Gastrocnemius medialis (tissue), 4 donors: ENCODE results near the gene POLR1H. TPM values are rescaled to one million over a fixed set of nuclear protein-coding genes. Genes with fewer than 3 reads are reported as not detected.

Experiments
- ATAC-seq, 2 donors: fragments of 150-250 bp; one replicate each; pipeline ENCODE4 v1.9.1; 2016
- DNase-seq, 2 donors: peaks; one replicate each; pipeline ENCODE4 v3.0.0-alpha.2; 2019
- H3K27ac ChIP-seq, 4 donors: fragments of 200-600 bp; sonication (generic); 1 replicate in 1 of 4; 2 replicates in 3 of 4; pipeline ENCODE4 v1.5.1; 2016 to 2018; ENCODE audit warnings: mild to moderate bottlenecking in 2 of 4, moderate library complexity in 1 of 4
- H3K27me3 ChIP-seq, 3 donors: fragments of 200-600 bp; sonication (generic) in 2 of 3; 1 replicate in 1 of 3; 2 replicates in 2 of 3; pipeline versions ENCODE4 v1.5.1 to v1.6.0; 2016 to 2019; ENCODE audit warnings: mild to moderate bottlenecking in 1 of 3, moderate library complexity in 1 of 3
- H3K36me3 ChIP-seq, 2 donors: fragments of 200-600 bp; sonication (generic) in 1 of 2; one replicate each; pipeline ENCODE4 v1.5.1; 2017 to 2018
- H3K4me1 ChIP-seq, 2 donors: fragments of 200-600 bp; sonication (generic) in 1 of 2; one replicate each; pipeline ENCODE4 v1.5.1; 2016 to 2017; ENCODE audit warnings: mild to moderate bottlenecking in 2 of 2
- H3K4me3 ChIP-seq, 4 donors: fragments of 200-600 bp; sonication (generic) in 3 of 4; 1 replicate in 1 of 4; 2 replicates in 3 of 4; pipeline ENCODE4 v1.5.1; 2016 to 2019; ENCODE audit warnings: mild to moderate bottlenecking in 2 of 4
- H3K9me3 ChIP-seq, 3 donors: fragments of 200-600 bp; sonication (generic) in 2 of 3; 1 replicate in 1 of 3; 2 replicates in 2 of 3; pipeline ENCODE4 v1.5.1; 2016 to 2019
- POLR2A ChIP-seq, 2 donors: fragments of 450-650 bp; IDR thresholded peaks; one replicate each; pipeline ENCODE4 v1.6.1; 2017; ENCODE audit warnings: antibody characterized with exemption in 2 of 2, mild to moderate bottlenecking in 2 of 2, moderate library complexity in 2 of 2
- in situ Hi-C, 4 donors: fragments of 200-750 bp; cut with MboI; loops; one replicate each; pipeline versions ENCODE4 v1.15.0 to v1.8.0; 2017; ENCODE audit warnings: low sequenced_read_pairs in 4 of 4
- intact Hi-C: fragments of 100-400 bp; cut with DNase I; formaldehyde crosslinking; loops from one replicate; pipeline ENCODE4 v1.15.1; 2023; ENCODE audit warnings: low total_unique reads
- total RNA-seq, 4 donors: library from RNA; depleted of rRNA; stranded (reverse); fragments of >200 nt; gene quantifications; one replicate each; pipeline versions ENCODE4 v1.1.0 to v1.2.3, GENCODE V29; 2016
- TF ChIP-seq, protein P1 (sequence below), 5 experiments: fragments of 450-650 bp in 3 of 5; fragments of 200-600 bp in 2 of 5; sonication (generic) in 2 of 5; IDR thresholded peaks in 4 of 5; conservative IDR thresholded peaks in 1 of 5; 1 replicate in 4 of 5; 2 replicates in 1 of 5; pipeline ENCODE4 v1.5.1; 2016 to 2019; ENCODE audit warnings: antibody characterized with exemption in 5 of 5, mild to moderate bottlenecking in 3 of 5, moderate library complexity in 3 of 5

POLR1H gene
- total RNA-seq, 4 donors from 2014 or later, result 23.8 to 41.6 (median 27.9) TPM

DNA sequence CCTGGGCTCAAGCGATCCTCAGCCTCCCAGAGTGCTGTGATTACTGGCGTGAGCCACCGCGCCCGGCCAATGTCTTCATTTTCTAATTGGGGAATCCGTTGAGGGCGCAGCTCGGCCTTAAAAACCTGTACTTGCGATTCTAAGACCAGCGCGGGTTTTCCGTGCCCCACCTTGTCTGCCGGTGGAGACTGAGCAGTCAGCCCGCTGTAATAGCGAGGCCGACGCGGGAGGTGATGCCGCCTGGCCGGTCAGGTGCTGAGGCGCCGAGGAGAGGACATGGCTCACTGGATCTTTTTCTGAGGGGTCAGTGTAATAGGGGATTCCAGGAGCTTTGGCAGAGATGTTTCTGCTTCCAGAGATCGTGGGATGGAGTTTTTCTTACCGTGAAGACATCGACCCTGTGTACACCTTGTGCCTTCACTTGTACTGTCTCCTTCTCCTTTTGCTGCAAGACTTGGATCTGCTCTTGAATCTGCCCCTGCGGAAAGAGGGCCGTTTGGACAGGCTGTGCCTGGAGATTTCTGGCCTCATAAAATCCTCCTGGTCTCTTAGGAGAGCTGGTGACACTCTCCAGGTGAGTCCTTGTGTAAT is 50.3 kb downstream of the POLR1H start:
- Histone ChIP-seq H3K4me3 (no peak overlapping the region), H3K36me3 (no peaks in the 10 kb centered on the region), H3K4me1 (no peaks in the 10 kb centered on the region), H3K27me3 (peaks cover 24 to 34% (median 32%) of the 10 kb centered on the region in 3 donors), H3K27ac (no peak overlapping the region), H3K9me3 (no peaks in the 10 kb centered on the region)
- intact Hi-C loops (no loop called here), in situ Hi-C loops (no loop called here)
- no peak for TF ChIP-seq POLR2A (IDR thresholded peaks at IDR 0.05)
- TF ChIP-seq, protein P1, sequence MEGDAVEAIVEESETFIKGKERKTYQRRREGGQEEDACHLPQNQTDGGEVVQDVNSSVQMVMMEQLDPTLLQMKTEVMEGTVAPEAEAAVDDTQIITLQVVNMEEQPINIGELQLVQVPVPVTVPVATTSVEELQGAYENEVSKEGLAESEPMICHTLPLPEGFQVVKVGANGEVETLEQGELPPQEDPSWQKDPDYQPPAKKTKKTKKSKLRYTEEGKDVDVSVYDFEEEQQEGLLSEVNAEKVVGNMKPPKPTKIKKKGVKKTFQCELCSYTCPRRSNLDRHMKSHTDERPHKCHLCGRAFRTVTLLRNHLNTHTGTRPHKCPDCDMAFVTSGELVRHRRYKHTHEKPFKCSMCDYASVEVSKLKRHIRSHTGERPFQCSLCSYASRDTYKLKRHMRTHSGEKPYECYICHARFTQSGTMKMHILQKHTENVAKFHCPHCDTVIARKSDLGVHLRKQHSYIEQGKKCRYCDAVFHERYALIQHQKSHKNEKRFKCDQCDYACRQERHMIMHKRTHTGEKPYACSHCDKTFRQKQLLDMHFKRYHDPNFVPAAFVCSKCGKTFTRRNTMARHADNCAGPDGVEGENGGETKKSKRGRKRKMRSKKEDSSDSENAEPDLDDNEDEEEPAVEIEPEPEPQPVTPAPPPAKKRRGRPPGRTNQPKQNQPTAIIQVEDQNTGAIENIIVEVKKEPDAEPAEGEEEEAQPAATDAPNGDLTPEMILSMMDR (IDR thresholded peaks at IDR 0.05 in 4 of 5, conservative IDR thresholded peaks at IDR 0.05 in 1 of 5), result no peak
- DNase-seq (no peak), ATAC-seq (no peak)

DNA sequence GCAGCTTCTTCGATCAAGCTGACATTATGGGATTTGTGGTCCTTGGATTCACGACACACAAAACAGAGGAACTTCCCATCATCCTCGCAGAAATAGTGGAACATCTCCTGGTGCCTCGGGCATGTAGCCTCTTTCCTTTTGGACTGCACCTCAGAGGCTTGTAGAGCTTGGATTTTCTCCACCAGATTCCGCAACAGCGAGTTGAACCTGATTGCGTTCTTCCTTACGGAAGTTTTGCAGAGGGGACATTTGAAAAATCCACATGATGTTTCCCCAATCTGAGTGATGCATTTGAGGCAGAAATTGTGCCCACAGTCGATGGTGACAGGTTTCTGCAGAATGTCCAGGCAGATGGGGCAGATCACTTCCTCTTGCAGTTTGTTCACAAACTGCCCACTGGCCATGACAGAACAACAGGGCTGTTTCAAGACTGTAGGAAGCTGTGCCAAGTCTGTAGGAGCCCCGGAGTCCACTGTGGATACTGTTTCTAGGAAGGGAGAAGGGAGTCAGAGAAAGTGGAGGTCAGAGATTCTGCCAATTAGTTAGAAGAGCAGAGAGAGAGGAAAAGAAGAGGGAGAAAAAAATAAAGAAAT is 51.4 kb downstream of the POLR1H start:
- H3K27me3 ChIP-seq, result peaks cover 24 to 31% (median 31%) of the 10 kb centered on the region in 3 donors
- intact Hi-C loops, result no loop called here
- in situ Hi-C loops, result no loop called here

DNA sequence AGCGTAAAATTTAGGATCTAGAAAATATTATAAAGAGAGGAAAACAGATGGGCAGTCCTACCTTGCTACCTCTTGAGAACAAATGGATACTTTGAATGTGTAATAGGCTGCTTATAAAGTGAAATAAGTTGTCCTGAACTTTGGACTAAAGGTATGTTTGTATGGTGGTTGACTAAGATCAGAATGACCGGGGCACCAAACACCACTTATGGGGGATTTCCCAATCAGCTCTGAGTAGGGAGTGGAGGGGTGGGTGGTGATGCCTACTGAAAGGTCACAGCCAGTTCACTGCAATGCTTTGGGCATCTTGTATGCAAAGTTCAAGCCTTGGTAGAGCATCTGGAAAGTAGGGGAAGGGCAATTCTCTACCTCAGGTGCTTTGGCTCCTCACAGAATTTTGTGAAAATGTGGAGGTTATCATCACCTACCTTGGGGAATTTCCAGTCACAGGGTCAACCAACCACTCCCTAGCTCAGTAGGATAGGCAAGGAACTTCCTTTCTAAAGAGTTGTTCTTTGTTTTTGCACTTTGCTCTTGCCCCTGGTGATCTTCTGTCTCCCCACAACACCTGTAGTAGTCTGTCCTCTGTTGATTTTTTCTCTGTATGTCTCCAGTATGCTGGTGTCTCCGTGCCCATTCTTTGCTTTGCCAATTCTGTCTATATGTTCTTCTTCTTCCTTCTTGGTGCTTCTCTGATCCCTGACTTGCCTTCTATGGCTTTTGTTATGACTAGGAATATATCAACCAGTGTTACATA is 52.1 kb downstream of the POLR1H start, which contains the start of gene TRIM31:
Gene TRIM31 (minus strand): TSS at position 88 of the 757 bp plus-strand sequence. CDS start 285 bp downstream, outside the sequence.
- Histone ChIP-seq H3K36me3 (no peaks in the 10 kb centered on the region), H3K4me1 (no peaks in the 10 kb centered on the region), H3K27ac (no peak within 1 kb of the TSS), H3K9me3 (no peaks in the 10 kb centered on the region), H3K27me3 (peaks cover 24 to 31% (median 26%) of the 10 kb centered on the region in 3 donors), H3K4me3 (no peak within 1 kb of the TSS)
- in situ Hi-C loops (no loop called here), intact Hi-C loops (no loop called here)
- ATAC-seq (no peak), DNase-seq (no peak)
- TF ChIP-seq, protein P1 (IDR thresholded peaks at IDR 0.05 in 4 of 5, conservative IDR thresholded peaks at IDR 0.05 in 1 of 5), result no peak
- TF ChIP-seq POLR2A (IDR thresholded peaks at IDR 0.05), result no peak

More for the DNA sequence above, 51.4 kb downstream of the POLR1H start:
- H3K36me3 ChIP-seq, result no peaks in the 10 kb centered on the region
- ATAC-seq, result no peak
- no peak for TF ChIP-seq POLR2A (IDR thresholded peaks at IDR 0.05)
- TF ChIP-seq, protein P1 (IDR thresholded peaks at IDR 0.05 in 4 of 5, conservative IDR thresholded peaks at IDR 0.05 in 1 of 5), result no peak
- no peaks in the 10 kb centered on the region for H3K4me1 ChIP-seq
- H3K4me3 ChIP-seq, result no peak overlapping the region
- DNase-seq, result no peak
- no peak overlapping the region for H3K27ac ChIP-seq
- no peaks in the 10 kb centered on the region for H3K9me3 ChIP-seq

DNA sequence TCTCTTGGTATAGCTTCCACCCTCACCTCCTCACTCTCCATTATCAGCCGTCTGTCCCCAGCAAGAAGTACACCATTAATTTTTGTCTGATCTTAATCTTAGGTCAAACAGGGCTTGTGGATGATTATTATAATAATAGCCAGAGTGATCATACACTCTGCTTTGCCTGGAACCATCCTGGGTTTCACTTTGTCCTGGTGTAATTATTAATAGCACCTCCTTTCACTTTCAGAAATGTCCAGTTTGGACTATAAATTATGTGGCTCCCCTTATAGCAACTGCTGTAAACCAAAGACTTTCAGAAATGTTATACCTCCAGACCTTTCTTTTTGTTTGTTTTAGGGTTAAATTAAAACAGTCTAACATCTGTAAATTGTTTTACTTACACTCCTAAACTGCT is 52.8 kb downstream of the POLR1H start:
- H3K27me3 ChIP-seq, result peaks cover 24 to 31% (median 26%) of the 10 kb centered on the region in 3 donors
- H3K4me1 ChIP-seq, result no peaks in the 10 kb centered on the region
- no peak for ATAC-seq
- in situ Hi-C loops, result no loop called here
- no peak for DNase-seq
- H3K4me3 ChIP-seq, result no peak overlapping the region
- no peak for TF ChIP-seq POLR2A (IDR thresholded peaks at IDR 0.05)
- H3K36me3 ChIP-seq, result no peaks in the 10 kb centered on the region
- intact Hi-C loops, result no loop called here
- H3K9me3 ChIP-seq, result no peaks in the 10 kb centered on the region
- H3K27ac ChIP-seq, result no peak overlapping the region

Other genes with a start within 250 kb of the POLR1H start
- not detected for gene HLA-G, start 233.4 kb upstream of the POLR1H start, total RNA-seq
- 100 to 1,000 TPM; 149 to 161 (median 154) TPM for gene HLA-A, start 118.7 kb upstream of the POLR1H start, total RNA-seq
- 10 to 100 TPM; 34.0 to 72.4 (median 49.9) TPM for gene PPP1R11, start 5.9 kb downstream of the POLR1H start, total RNA-seq
- gene RNF39, start 14.5 kb downstream of the POLR1H start, total RNA-seq, result not detected
- gene TRIM31, start 51.8 kb downstream of the POLR1H start, total RNA-seq, result under 1 TPM in 1 of 4 donors, not detected in 3; 0.39 TPM
- gene TRIM40, start 74.9 kb downstream of the POLR1H start, total RNA-seq, result not detected
- not detected for gene TRIM10, start 99.9 kb downstream of the POLR1H start, total RNA-seq
- under 1 TPM in 1 of 4 donors, not detected in 3; 0.12 TPM for gene TRIM15, start 102.3 kb downstream of the POLR1H start, total RNA-seq
- gene TRIM26, start 152.1 kb downstream of the POLR1H start, total RNA-seq, result 10 to 100 TPM; 22.8 to 30.9 (median 25.1) TPM